ENCODE measurements around the gene ZNF429.
"Not testable (repeated sequence)": the region's sequence is repeated elsewhere in the genome, so short reads cannot be mapped to it uniquely, and the experiment has no call there.

The ZNF429 gene

DNA sequence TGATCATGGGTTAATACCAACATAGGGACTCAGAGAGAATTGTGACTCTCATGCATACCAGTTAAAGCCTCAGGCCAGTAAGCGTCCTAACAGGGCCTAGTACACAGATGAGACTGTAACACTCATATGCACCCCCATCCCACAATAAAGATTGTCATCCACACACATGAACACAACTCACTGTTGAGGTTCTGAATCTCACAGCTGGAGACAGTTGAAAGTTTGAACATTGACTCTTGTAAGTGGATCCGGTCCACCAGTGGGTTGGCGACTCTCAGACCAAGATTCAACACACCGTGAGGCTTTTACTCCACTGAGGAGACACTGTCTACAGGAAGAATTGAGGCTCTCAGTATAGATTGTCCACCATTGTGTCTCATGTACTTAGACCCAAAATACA lies 88.1 kb downstream of the ZNF429 start:
- no peak for DNase-seq

DNA sequence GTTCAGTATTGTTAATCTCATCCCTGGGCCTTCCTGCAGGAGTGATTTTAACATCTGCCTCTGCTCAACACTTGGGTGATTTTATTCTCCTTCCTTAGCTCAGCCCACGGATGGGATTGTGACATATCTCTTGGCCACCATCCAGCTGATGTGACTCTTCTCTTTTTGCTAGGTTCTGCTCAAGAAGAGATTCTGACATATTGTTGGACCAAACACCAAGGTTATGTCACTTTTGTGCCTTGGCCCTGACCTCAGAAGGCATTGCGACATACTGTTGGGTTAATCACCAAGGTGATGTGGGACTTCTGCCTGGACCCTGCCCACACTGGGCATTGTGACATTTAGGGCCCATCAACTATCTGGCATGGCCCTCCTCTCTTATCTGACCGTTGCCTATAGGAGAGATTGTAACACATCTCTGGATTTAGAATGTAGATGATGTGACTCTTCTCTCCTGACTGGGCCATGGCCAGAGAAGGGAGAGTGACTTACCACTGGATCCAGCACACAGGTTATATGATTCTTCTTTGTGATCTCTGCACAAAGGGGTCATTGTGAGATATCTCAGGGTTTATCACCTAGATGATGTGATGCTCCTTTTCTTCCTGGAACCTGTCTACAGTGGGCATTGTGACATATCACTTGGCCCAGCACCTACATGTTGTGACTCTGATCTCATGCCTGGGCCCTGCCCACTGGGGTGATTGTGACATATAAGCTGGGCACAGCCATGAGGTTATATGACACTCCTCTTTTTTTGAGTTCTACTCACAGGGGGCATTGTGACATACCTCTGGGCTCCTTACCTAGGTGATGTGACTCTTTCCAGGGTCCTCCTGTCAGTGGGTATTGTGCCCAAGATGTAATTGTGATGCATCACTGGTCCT lies 88.8 kb downstream of the ZNF429 start:
- no peak for DNase-seq

DNA sequence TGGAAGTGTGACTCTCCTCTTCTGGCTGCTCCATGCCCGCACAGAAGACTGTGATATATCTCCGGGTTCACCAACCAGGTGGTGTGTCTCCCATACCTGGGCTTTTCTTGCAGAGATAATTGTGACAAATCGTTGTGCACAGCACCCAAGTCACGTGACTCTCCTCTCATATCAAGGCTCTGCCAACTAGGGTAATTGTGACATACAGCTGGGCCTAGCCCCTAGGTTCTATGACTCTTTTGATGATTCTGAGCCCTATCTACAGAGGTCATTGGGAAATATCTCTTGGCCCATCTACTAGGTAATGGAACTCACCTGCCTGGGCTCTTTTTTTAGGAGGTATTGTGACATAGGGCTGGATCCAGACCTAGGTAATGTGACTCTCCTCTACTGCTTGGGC lies 89.8 kb downstream of the ZNF429 start:
- no peak for DNase-seq

DNA sequence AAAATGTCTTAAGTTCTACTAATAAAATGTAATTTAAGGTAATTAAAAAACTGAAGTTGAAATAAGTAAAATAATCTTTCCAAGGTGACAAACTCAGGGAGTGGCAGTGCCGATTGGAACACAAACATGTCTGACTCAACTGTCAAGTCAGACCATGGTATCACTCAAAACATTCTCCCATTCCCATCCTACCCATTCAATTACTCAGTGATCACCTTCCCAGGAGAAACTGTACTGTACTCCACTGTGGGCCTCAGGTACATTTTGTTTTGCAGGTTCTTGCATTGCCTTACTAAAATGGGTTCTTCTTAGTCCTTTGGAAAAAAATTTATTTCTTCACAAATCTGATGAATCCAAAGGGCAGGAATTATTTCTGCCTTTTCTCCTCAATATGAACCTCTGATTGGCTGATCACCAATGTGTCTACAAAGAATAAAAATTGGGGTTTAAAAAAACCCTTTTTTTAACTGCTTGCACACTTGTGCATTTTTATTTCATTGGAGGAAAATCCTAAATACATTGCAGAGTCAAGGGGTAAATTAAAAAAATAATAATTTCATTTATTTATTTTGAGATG lies 96.8 kb downstream of the ZNF429 start:
- no peak for DNase-seq

DNA sequence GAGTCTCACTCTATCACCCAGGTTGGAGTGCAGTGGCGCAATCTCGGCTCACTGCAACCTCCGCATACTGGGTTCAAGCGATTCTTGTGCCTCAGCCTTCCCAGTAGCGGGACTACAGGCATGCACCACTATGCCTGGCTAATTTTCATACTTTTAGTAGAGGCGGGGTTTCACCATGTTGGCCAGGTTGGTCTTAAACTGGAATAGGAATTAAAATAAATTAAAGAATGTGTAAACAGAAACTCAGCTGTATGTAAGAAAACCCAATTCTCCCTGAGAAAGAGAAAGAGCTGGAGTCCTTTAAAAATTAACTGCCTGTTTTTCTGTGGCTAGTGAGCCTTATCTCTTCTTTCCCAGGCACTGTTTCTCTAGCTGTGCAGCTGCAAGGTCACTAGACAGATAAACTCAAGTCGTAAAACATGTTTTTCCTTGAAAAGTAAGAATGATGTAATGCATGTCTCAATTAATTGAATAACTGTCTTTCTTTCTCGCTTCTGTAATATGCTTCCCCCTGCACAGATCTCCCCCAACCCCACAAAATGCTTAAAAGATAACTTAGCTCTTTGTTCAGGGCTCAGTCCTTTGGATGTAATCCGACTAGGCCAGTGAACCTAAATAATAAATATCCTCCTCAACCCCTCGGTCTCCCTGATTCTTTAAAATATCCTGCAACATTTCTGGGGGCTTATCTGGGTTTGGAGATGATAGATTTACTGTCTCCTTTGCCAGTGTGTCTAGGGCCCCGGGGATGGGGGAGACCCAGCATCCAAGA lies 97.4 kb downstream of the ZNF429 start:
- not testable (repeated sequence) for DNase-seq

DNA sequence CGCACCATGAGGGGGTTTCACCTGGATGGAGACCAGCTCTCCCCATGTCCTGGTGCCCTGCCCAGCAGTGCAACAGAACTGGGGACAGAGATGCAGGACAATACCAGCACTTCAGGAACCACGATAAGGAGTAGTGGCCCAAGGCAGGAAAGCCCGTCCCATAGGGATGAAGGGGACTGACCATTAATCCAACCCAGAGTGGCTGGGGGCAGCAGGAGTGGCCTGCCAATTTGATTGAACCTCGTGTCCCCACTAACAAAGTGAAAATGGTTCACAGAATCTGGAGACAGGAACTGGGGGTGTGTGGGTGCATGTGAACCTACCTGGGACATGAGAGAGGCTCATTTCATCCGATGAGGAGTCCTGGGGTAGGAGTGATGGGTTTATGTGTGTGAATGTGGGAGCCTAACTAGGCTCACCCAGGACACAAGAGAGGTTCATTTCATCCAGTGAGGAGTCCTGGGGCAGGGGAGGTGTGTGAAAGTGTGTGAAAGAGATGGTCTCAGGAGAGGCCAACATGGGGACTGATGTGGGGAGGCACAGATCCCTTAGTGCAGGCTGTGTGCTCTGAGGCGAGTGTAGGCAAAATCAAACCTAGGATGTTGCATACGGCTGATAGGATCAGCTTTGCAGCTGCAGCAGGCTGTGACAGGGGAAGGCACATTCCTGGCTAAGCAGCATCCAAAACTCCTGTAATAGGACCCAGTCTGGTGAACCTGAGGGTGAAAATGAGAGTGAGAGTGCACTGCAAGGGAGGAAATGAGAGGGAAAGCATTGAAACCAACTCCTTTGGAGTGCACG lies 98.2 kb downstream of the ZNF429 start:
- no peak for DNase-seq

DNA sequence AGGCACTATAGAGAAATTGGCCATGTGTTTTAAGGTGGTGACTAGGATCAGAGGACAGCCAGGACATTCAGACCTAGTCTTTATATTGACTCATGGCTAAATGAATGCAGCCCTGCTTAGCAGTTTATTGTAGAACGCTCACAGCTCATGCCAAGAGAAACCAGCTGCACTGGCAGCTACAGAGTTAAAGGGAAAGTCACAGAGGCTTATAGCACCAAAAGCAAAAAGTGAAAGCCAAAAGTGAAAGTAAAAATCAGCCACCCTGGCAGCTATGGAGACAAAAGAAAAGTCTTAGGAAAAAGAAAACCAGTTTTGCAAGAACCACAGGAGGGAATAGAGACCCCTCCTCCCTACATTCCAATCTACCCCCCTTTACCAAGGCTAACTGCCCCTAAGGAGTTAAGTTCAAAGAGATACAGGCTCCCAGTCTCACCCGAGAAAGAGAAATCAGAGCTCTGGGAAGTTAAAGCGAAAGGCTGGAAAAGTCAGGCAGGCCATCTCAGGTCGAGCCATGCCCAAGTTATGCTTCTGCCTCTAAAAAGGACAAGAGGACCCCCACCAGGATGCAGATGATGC lies 99.0 kb downstream of the ZNF429 start:
- DNase-seq: no peak

All from NCI-H510A (cell line).